Esophagus squamous epithelium (tissue), 5 donors: Measurements from ENCODE around the gene RPS6KC1. TPM values are rescaled to one million over a fixed set of nuclear protein-coding genes. Genes with fewer than 3 reads are reported as not detected.

Experiments used
- DNase-seq: peaks from one replicate; lab custom pipeline; 2025; lab: John Stamatoyannopoulos, UW
- H3K27ac ChIP-seq, 4 donors: fragments of 200-600 bp; sonication (generic); one replicate each; pipeline ENCODE4 v1.5.1; 2016 to 2019; ENCODE audit warnings: mild to moderate bottlenecking in 1 of 4
- H3K27me3 ChIP-seq, 4 donors: fragments of 200-600 bp; sonication (generic); 1 replicate in 3 of 4; 2 replicates in 1 of 4; pipeline versions ENCODE4 v1.5.1 to v1.6.0; 2017 to 2021; ENCODE audit warnings: antibody characterized with exemption in 1 of 4
- H3K36me3 ChIP-seq, 3 donors: fragments of 200-600 bp; sonication (generic); one replicate each; pipeline ENCODE4 v1.5.1; 2016 to 2019
- H3K4me1 ChIP-seq, 3 donors: fragments of 200-600 bp; sonication (generic); one replicate each; pipeline ENCODE4 v1.5.1; 2017 to 2019
- H3K4me3 ChIP-seq, 4 donors: fragments of 200-600 bp; sonication (generic); 1 replicate in 3 of 4; 2 replicates in 1 of 4; pipeline ENCODE4 v1.5.1; 2016 to 2019; ENCODE audit warnings: mild to moderate bottlenecking in 2 of 4, moderate library complexity in 1 of 4
- H3K9me3 ChIP-seq, 3 donors: fragments of 200-600 bp; sonication (generic); one replicate each; pipeline ENCODE4 v1.5.1; 2016 to 2019
- CTCF ChIP-seq, 6 experiments: fragments of 450-650 bp in 4 of 6; fragments of 200-600 bp in 2 of 6; sonication (generic) in 2 of 6; IDR thresholded peaks; one replicate each; pipeline ENCODE4 v1.5.1; 2016 to 2019; ENCODE audit warnings: antibody characterized with exemption in 6 of 6, mild to moderate bottlenecking in 4 of 6, moderate library complexity in 4 of 6
- POLR2A ChIP-seq, 4 donors: fragments of 450-650 bp; IDR thresholded peaks; one replicate each; pipeline ENCODE4 v1.6.1; 2017; ENCODE audit warnings: antibody characterized with exemption in 4 of 4, mild to moderate bottlenecking in 4 of 4, moderate library complexity in 3 of 4
- WGBS, 2 donors: methylation state at CpG; one replicate each; pipeline ENCODE4 v1.1.5; 2018; 5-methylcytosine and 5-hydroxymethylcytosine counted together
- intact Hi-C: fragments of 100-400 bp; cut with DNase I; formaldehyde crosslinking; loops from one replicate; pipeline ENCODE4 v1.15.0; 2022
- total RNA-seq, 4 donors: library from RNA; depleted of rRNA; stranded (reverse); fragments of >200 nt; gene quantifications; one replicate each; pipeline ENCODE4 v1.1.0, GENCODE V29; 2016
- donor health status: DM: yes; HTN: yes; CAD: no.

RPS6KC1 gene
- total RNA-seq, 4 donors from 2014 or later = 7.4 to 16.8 (median 13.7) TPM

GRCh38 chr1:213119794-213120193 is 68.8 kb downstream of the RPS6KC1 start:
- no peak for TF ChIP-seq CTCF (IDR thresholded peaks at IDR 0.05)
- no peak for TF ChIP-seq POLR2A (IDR thresholded peaks at IDR 0.05)
- WGBS, 2 donors = 78 to 92% methylated on average over 2 of the region's 2 CpGs
- Histone ChIP-seq H3K4me1 (peaks cover 0 to 6% (median 0%) of the 10 kb centered on the region in 3 donors), H3K27ac (no peak overlapping the region), H3K9me3 (no peaks in the 10 kb centered on the region), H3K27me3 (no peaks in the 10 kb centered on the region), H3K4me3 (no peak overlapping the region), H3K36me3 (no peaks in the 10 kb centered on the region)
- no peak for DNase-seq
- intact Hi-C loops = no loop called here

GRCh38 chr1:213120386-213120785 is 69.3 kb downstream of the RPS6KC1 start:
- intact Hi-C loops = no loop called here

GRCh38 chr1:213120961-213121360 is 69.9 kb downstream of the RPS6KC1 start:
- H3K9me3 ChIP-seq = no peaks in the 10 kb centered on the region
- H3K4me1 ChIP-seq = peaks cover 0 to 6% (median 0%) of the 10 kb centered on the region in 3 donors
- no peak for DNase-seq
- no peak overlapping the region for H3K4me3 ChIP-seq
- intact Hi-C loops = no loop called here
- TF ChIP-seq CTCF (IDR thresholded peaks at IDR 0.05) (no peak), POLR2A (IDR thresholded peaks at IDR 0.05) (no peak)
- H3K27me3 ChIP-seq = no peaks in the 10 kb centered on the region
- no peaks in the 10 kb centered on the region for H3K36me3 ChIP-seq
- WGBS, 2 donors = 90 to 92% methylated on average over 4 of the region's 4 CpGs
- no peak overlapping the region for H3K27ac ChIP-seq

More at GRCh38 chr1:213120386-213120785, 69.3 kb downstream of the RPS6KC1 start:
- TF ChIP-seq POLR2A (IDR thresholded peaks at IDR 0.05) (no peak), CTCF (IDR thresholded peaks at IDR 0.05) (no peak)
- peaks cover 0 to 6% (median 0%) of the 10 kb centered on the region in 3 donors for H3K4me1 ChIP-seq
- no peaks in the 10 kb centered on the region for H3K9me3 ChIP-seq
- 86% methylated on average over 3 of the region's 3 CpGs for WGBS, 2 donors
- no peak overlapping the region for H3K27ac ChIP-seq
- H3K36me3 ChIP-seq = no peaks in the 10 kb centered on the region
- no peak for DNase-seq
- no peak overlapping the region for H3K4me3 ChIP-seq
- H3K27me3 ChIP-seq = no peaks in the 10 kb centered on the region

- H3K36me3 ChIP-seq = no peaks in the 10 kb centered on the region
- peak in 5 of 6 experiments; percentile 12 to 53 (median 51) for TF ChIP-seq CTCF (IDR thresholded peaks at IDR 0.05)
- no peak for TF ChIP-seq POLR2A (IDR thresholded peaks at IDR 0.05)
- DNase-seq = no peak
- H3K9me3 ChIP-seq = no peaks in the 10 kb centered on the region
- intact Hi-C loops = no loop called here
- no peaks in the 10 kb centered on the region for H3K27me3 ChIP-seq
- H3K4me3 ChIP-seq = no peak overlapping the region
- H3K4me1 ChIP-seq = peaks cover 0 to 6% (median 0%) of the 10 kb centered on the region in 3 donors
- no peak overlapping the region for H3K27ac ChIP-seq
Observed at GRCh38 chr1:213122514-213122929, 71.5 kb downstream of the RPS6KC1 start.

- WGBS, 2 donors = 85 to 89% methylated on average over 3 of the region's 3 CpGs
- Histone ChIP-seq H3K4me3 (no peak overlapping the region), H3K36me3 (no peaks in the 10 kb centered on the region), H3K27ac (no peak overlapping the region), H3K4me1 (peaks cover 0 to 6% (median 0%) of the 10 kb centered on the region in 3 donors), H3K27me3 (no peaks in the 10 kb centered on the region), H3K9me3 (no peaks in the 10 kb centered on the region)
- intact Hi-C loops = no loop called here
- DNase-seq = no peak
- TF ChIP-seq POLR2A (IDR thresholded peaks at IDR 0.05) = no peak
- no peak for TF ChIP-seq CTCF (IDR thresholded peaks at IDR 0.05)
Observed at GRCh38 chr1:213123087-213123486, 72.0 kb downstream of the RPS6KC1 start.
